DOHH2 (cell line): ENCODE measurements around the gene PKIB.

Experiments
- H3F3A ChIP-seq: fragments of 200-600 bp; sonication (generic), shearing (Covaris generic); 2 replicates; pipeline ENCODE4 v1.6.0; 2016; ENCODE audit warnings: antibody characterized with exemption, mild to moderate bottlenecking; ENCODE audit not compliant: control insufficient read depth, insufficient read depth
- H3K27ac ChIP-seq: fragments of 200-600 bp; sonication (generic); 2 replicates; pipeline ENCODE4 v1.5.1; 2014; ENCODE audit warnings: low read depth, mild to moderate bottlenecking, low read length, moderate library complexity
- H3K27me3 ChIP-seq: fragments of 200-600 bp; sonication (generic); 2 replicates; pipeline ENCODE4 v1.6.1; 2014; ENCODE audit warnings: mild to moderate bottlenecking, low read length, mixed read lengths; ENCODE audit not compliant: control insufficient read depth
- H3K36me3 ChIP-seq: fragments of 200-600 bp; sonication (generic); 2 replicates; pipeline ENCODE4 v1.6.1; 2014; ENCODE audit warnings: mild to moderate bottlenecking, low read length, moderate library complexity, mixed read lengths; ENCODE audit not compliant: control insufficient read depth
- H3K4me1 ChIP-seq: fragments of 200-600 bp; sonication (generic); 2 replicates; pipeline ENCODE4 v1.6.1; 2014; ENCODE audit warnings: mild to moderate bottlenecking, low read length, mixed read lengths; ENCODE audit not compliant: control insufficient read depth
- H3K4me2 ChIP-seq: fragments of 200-600 bp; sonication (generic); 2 replicates; pipeline ENCODE4 v1.6.0; 2014; ENCODE audit warnings: mild to moderate bottlenecking, low read length, moderate library complexity
- H3K4me3 ChIP-seq: fragments of 200-600 bp; sonication (generic); 2 replicates; pipeline ENCODE4 v1.5.1; 2014; ENCODE audit warnings: mild to moderate bottlenecking, low read length, mixed read lengths
- H3K79me2 ChIP-seq: fragments of 200-600 bp; sonication (generic); 2 replicates; pipeline ENCODE4 v1.6.1; 2014; ENCODE audit warnings: mild to moderate bottlenecking, low read length, mixed read lengths; ENCODE audit not compliant: control insufficient read depth
- H3K9me2 ChIP-seq: fragments of 200-600 bp; sonication (generic); replicated peaks from 2 replicates; pipeline ENCODE4 v1.6.1; 2014; ENCODE audit warnings: mild to moderate bottlenecking, low read length, mixed read lengths; ENCODE audit not compliant: control insufficient read depth
- H3K9me3 ChIP-seq: fragments of 200-600 bp; sonication (generic); 2 replicates; pipeline ENCODE4 v1.6.1; 2014; ENCODE audit warnings: antibody characterized with exemption, low read length, mixed read lengths; ENCODE audit not compliant: control insufficient read depth, insufficient read depth
- H4K20me1 ChIP-seq: fragments of 200-600 bp; sonication (generic); 2 replicates; pipeline ENCODE4 v1.6.0; 2014; ENCODE audit warnings: low read depth, mild to moderate bottlenecking, antibody characterized with exemption, low read length, moderate library complexity; ENCODE audit not compliant: control insufficient read depth, insufficient read depth
- CTCF ChIP-seq: fragments of 200-600 bp; sonication (generic); IDR thresholded peaks from one replicate; pipeline ENCODE4 v1.5.1; 2014; ENCODE audit warnings: antibody characterized with exemption, mild to moderate bottlenecking, low read depth, low read length; ENCODE audit not compliant: poor library complexity, severe bottlenecking
- EZH2phosphoT487 ChIP-seq: fragments of 200-600 bp; sonication (generic); IDR thresholded peaks from 2 replicates; pipeline ENCODE4 v1.6.1; 2017; ENCODE audit warnings: borderline replicate concordance, mild to moderate bottlenecking, antibody characterized with exemption, low read length, moderate library complexity, mixed read lengths

Gene PKIB

GRCh38 chr6:122654012-122654411 is 43.8 kb downstream of the PKIB start:
- Histone ChIP-seq H3K27me3 (no peaks in the 10 kb centered on the region), H3K4me2 (no peak overlapping the region), H4K20me1 (no peaks in the 10 kb centered on the region), H3K4me1 (no peaks in the 10 kb centered on the region), H3K79me2 (no peaks in the 10 kb centered on the region), H3K9me2 (no peaks in the 10 kb centered on the region), H3F3A (no peaks in the 10 kb centered on the region), H3K4me3 (no peak overlapping the region), H3K27ac (no peak overlapping the region), H3K36me3 (no peaks in the 10 kb centered on the region), H3K9me3 (no peaks in the 10 kb centered on the region)
- TF ChIP-seq EZH2phosphoT487 (no peak), CTCF (no peak)

- Histone ChIP-seq H3K9me3 (no peaks in the 10 kb centered on the region), H3K27me3 (no peaks in the 10 kb centered on the region), H3K79me2 (no peaks in the 10 kb centered on the region), H3K9me2 (no peaks in the 10 kb centered on the region), H3K4me1 (no peaks in the 10 kb centered on the region), H3F3A (no peaks in the 10 kb centered on the region), H4K20me1 (no peaks in the 10 kb centered on the region), H3K4me3 (no peak overlapping the region), H3K4me2 (no peak overlapping the region), H3K27ac (no peak overlapping the region), H3K36me3 (no peaks in the 10 kb centered on the region)
- TF ChIP-seq CTCF (no peak), EZH2phosphoT487 (no peak)
Observed at GRCh38 chr6:122657601-122658000, 47.4 kb downstream of the PKIB start.

DNA sequence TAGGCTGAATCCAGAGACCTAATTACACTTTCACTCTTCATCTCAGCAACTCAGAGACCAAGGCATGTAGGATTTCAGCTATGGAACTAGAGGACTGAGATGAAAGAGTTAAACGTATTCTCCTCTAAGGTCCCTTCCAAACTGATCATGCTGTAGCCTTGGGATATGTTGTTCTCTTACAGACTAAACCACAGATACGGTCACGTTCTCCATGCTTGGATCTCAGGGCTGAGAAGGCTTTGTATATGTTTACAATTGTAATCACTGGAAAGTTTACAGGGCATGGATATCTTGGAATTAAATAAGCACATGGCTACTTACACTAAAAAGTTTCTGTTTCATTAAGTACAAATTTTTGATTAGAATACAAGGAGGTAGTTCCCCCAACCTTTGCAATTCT is 50.1 kb downstream of the PKIB start:
- Histone ChIP-seq H3K27ac (no peak overlapping the region), H3K9me3 (no peaks in the 10 kb centered on the region), H3K4me2 (no peak overlapping the region), H3K4me3 (no peak overlapping the region), H3K79me2 (no peaks in the 10 kb centered on the region), H3K9me2 (no peaks in the 10 kb centered on the region), H3F3A (no peaks in the 10 kb centered on the region), H4K20me1 (no peaks in the 10 kb centered on the region), H3K27me3 (no peaks in the 10 kb centered on the region), H3K4me1 (no peaks in the 10 kb centered on the region), H3K36me3 (no peaks in the 10 kb centered on the region)
- TF ChIP-seq EZH2phosphoT487 = no peak
- TF ChIP-seq CTCF = no peak

- Histone ChIP-seq H3K4me2 (no peak overlapping the region), H3K4me1 (no peaks in the 10 kb centered on the region), H4K20me1 (no peaks in the 10 kb centered on the region), H3K79me2 (no peaks in the 10 kb centered on the region), H3F3A (no peaks in the 10 kb centered on the region), H3K36me3 (no peaks in the 10 kb centered on the region), H3K4me3 (no peak overlapping the region), H3K9me3 (no peaks in the 10 kb centered on the region), H3K27ac (no peak overlapping the region), H3K9me2 (no peaks in the 10 kb centered on the region), H3K27me3 (no peaks in the 10 kb centered on the region)
- TF ChIP-seq EZH2phosphoT487 = no peak
- no peak for TF ChIP-seq CTCF
Observed at GRCh38 chr6:122663981-122664380, 53.8 kb downstream of the PKIB start.
